Endothelial cell of umbilical vein (primary cell): ENCODE data around the gene ECE2. TPM values are rescaled to one million over a fixed set of nuclear protein-coding genes. Genes with fewer than 3 reads are reported as not detected.

Experiments
- BruUV-seq: library from RNA; stranded (reverse); fragments of 400-500 nt; replicated peaks from 2 replicates; lab custom pipeline; 2021; lab: Mats Ljungman, UMichigan
- CTCF ChIA-PET: fragments of 300-600, 350-600 bp; sonication (Branson Sonifier 250); formaldehyde crosslinking; loops from one replicate; lab custom pipeline; 2021; ENCODE audit warnings: antibody characterized with exemption, inconsistent platforms; lab: Charles Lee
- POLR2A ChIA-PET: fragments of 300-600, 350-600 bp; sonication (Branson Sonifier 250); formaldehyde crosslinking; loops from one replicate; lab custom pipeline; 2021; ENCODE audit warnings: antibody characterized with exemption, inconsistent platforms; lab: Charles Lee
- DNase-seq: peaks from one replicate; pipeline ENCODE4 v3.0.0-alpha.2; 2011; ENCODE audit warnings: low read depth, low spot score
- FAIRE-seq: peaks from 2 replicates; lab custom pipeline; 2011; peaks lifted over from hg19 to GRCh38; lab: Jason Lieb, UNC
- H2AFZ ChIP-seq: 2 replicates; pipeline ENCODE4 v1.6.0; 2012; ENCODE audit warnings: low read depth, low read length, control low read depth, inconsistent platforms
- H3K27ac ChIP-seq: 2 replicates; pipeline ENCODE4 v1.5.1; 2011; ENCODE audit warnings: low read depth, mild to moderate bottlenecking, control low read depth, low read length, moderate library complexity; ENCODE audit not compliant: insufficient read depth
- H3K27me3 ChIP-seq, 2 experiments: 2 replicates each; pipeline versions ENCODE4 v1.6.0 to v1.6.1; 2011; ENCODE audit warnings: low read length in 2 of 2, mixed read lengths in 1 of 2; ENCODE audit not compliant: control insufficient read depth in 2 of 2, insufficient read depth in 2 of 2
- H3K36me3 ChIP-seq, 2 experiments: 2 replicates in 1 of 2; 3 replicates in 1 of 2; pipeline ENCODE4 v1.5.1; 2011; ENCODE audit warnings: low read length in 2 of 2, mild to moderate bottlenecking in 1 of 2, moderate library complexity in 1 of 2; ENCODE audit not compliant: control insufficient read depth in 2 of 2, insufficient read depth in 2 of 2; ENCODE audit errors: extremely low read depth in 1 of 2
- H3K4me1 ChIP-seq: 3 replicates; pipeline ENCODE4 v1.5.1; 2011; ENCODE audit warnings: mild to moderate bottlenecking, low read length; ENCODE audit not compliant: control insufficient read depth, insufficient read depth; ENCODE audit errors: extremely low read depth
- H3K4me2 ChIP-seq: 2 replicates; pipeline ENCODE4 v1.6.1; 2011; ENCODE audit warnings: low read length, control low read depth, mixed read lengths; ENCODE audit not compliant: insufficient read depth
- H3K4me3 ChIP-seq, 3 experiments: fragments of 200-600 bp in 1 of 3; sonication (generic), shearing (Covaris generic) in 1 of 3; replicated peaks in 1 of 3; 2 replicates each; pipeline ENCODE4 v1.5.1; 2011 to 2016; ENCODE audit warnings: control low read depth in 3 of 3, low read length in 3 of 3, mild to moderate bottlenecking in 2 of 3, inconsistent platforms in 1 of 3, low read depth in 1 of 3, moderate library complexity in 1 of 3; ENCODE audit not compliant: insufficient read depth in 1 of 3
- H3K79me2 ChIP-seq: 2 replicates; pipeline ENCODE4 v1.6.0; 2012; ENCODE audit warnings: low read length, inconsistent platforms; ENCODE audit not compliant: control insufficient read depth, insufficient read depth
- H3K9ac ChIP-seq: replicated peaks from 2 replicates; pipeline ENCODE3; 2011; ENCODE audit warnings: low read length, control low read depth; ENCODE audit not compliant: insufficient read depth; ENCODE audit errors: extremely low read depth
- H3K9me1 ChIP-seq: replicated peaks from 3 replicates; pipeline ENCODE4 v1.6.0; 2011; ENCODE audit warnings: mild to moderate bottlenecking, low read length; ENCODE audit not compliant: control insufficient read depth, insufficient read depth; ENCODE audit errors: extremely low read depth
- H3K9me3 ChIP-seq: replicated peaks from 2 replicates; pipeline ENCODE4 v1.5.1; 2012; ENCODE audit warnings: low read length, inconsistent platforms; ENCODE audit not compliant: control insufficient read depth, insufficient read depth
- H4K20me1 ChIP-seq: replicated peaks from 2 replicates; pipeline ENCODE3; 2011; ENCODE audit warnings: mild to moderate bottlenecking, low read length; ENCODE audit not compliant: control insufficient read depth, insufficient read depth; ENCODE audit errors: extremely low read depth
- EZH2 ChIP-seq: IDR thresholded peaks from 2 replicates; pipeline ENCODE4 v1.6.1; 2012; ENCODE audit warnings: borderline replicate concordance, low read depth, mild to moderate bottlenecking, moderate library complexity, low read length, inconsistent platforms; ENCODE audit not compliant: severe bottlenecking
- FOS ChIP-seq: IDR thresholded peaks from 2 replicates; pipeline ENCODE4 v1.6.1; 2011; ENCODE audit warnings: mild to moderate bottlenecking, low read length, moderate library complexity, borderline replicate concordance; ENCODE audit not compliant: insufficient read depth
- GATA2 ChIP-seq: IDR thresholded peaks from 2 replicates; pipeline ENCODE4 v1.7.0; 2011; ENCODE audit warnings: low read depth, mild to moderate bottlenecking, moderate library complexity, mixed read lengths, low read length; ENCODE audit not compliant: insufficient read length, insufficient read depth
- JUN ChIP-seq: IDR thresholded peaks from 2 replicates; pipeline ENCODE4 v1.6.1; 2011; ENCODE audit warnings: borderline replicate concordance, low read depth; ENCODE audit not compliant: insufficient read length, insufficient read depth
- MAX ChIP-seq: IDR thresholded peaks from 2 replicates; pipeline ENCODE4 v1.6.1; 2011; ENCODE audit not compliant: insufficient read depth, insufficient read length
- MYC ChIP-seq: IDR thresholded peaks from one replicate; pipeline ENCODE4 v1.6.1; 2011; ENCODE audit warnings: mild to moderate bottlenecking, low read depth, low read length
- POLR2A ChIP-seq: IDR thresholded peaks from 2 replicates; pipeline ENCODE4 v1.6.1; 2012; ENCODE audit warnings: low read depth, mild to moderate bottlenecking, control low read depth, low read length
- POLR2AphosphoS5 ChIP-seq: IDR thresholded peaks from 2 replicates; pipeline ENCODE4 v1.6.1; 2012; ENCODE audit warnings: low read depth, mild to moderate bottlenecking, control low read depth, low read length, moderate library complexity; ENCODE audit not compliant: insufficient read depth
- dilution Hi-C: fragments of 300-500 bp; cut with MboI; formaldehyde crosslinking; loops from one replicate; pipeline ENCODE4 v1.15.0; 2019; ENCODE audit warnings: low sequenced_read_pairs; ENCODE audit not compliant: extremely low pct_ligation_motif_present
- intact Hi-C: fragments of 100-400 bp; cut with micrococcal nuclease; formaldehyde crosslinking; loops from one replicate; pipeline ENCODE4 v1.10.0; 2022
- polyA plus RNA-seq, 4 experiments: library from polyadenylated mRNA; depleted of rRNA in 3 of 4; stranded (reverse) in 3 of 4; unstranded in 1 of 4; fragments of >200 nt; gene quantifications; 2 replicates each; pipeline versions ENCODE4 v1.2.1 to v1.2.3, GENCODE V29; 2011 to 2012; ENCODE audit warnings: missing spikeins in 1 of 4
- total RNA-seq: library from RNA; stranded (reverse); gene quantifications from 2 replicates; pipeline ENCODE4 v1.2.3, GENCODE V29; 2021
- TF ChIP-seq, protein P1 (sequence below), 2 donors: IDR thresholded peaks; 1 replicate in 1 of 2; 2 replicates in 1 of 2; pipeline ENCODE4 v1.5.1; 2011; ENCODE audit warnings: low read length in 2 of 2, mild to moderate bottlenecking in 2 of 2, moderate library complexity in 2 of 2, control low read depth in 1 of 2, inconsistent platforms in 1 of 2, low read depth in 1 of 2; ENCODE audit not compliant: insufficient read depth in 1 of 2; ENCODE audit errors: extremely low read depth in 1 of 2

Gene ECE2
- total and polyA plus RNA-seq, 2 donors (not counting 3 experiments of a cell fraction or from before 2014, with no cell fraction given), result not detected

DNA sequence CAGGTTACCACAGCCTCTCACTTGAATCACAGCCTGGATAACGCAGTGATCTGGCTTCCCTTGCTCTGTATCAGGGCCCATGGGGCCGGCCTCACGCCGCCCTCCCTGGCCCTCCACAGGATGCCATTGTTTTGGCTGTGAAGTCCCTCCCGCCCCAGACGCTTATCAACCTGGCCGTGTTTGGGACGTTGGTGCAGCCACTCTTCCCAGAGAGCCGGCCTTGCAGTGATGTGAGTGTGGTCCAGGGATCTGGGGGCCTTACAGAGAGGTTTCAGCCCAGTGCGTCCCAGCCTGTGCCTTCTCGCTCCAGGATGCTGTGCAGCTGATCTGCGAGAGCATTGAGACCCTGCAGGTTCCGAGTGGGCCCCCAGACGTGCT is 39.8 kb upstream of the ECE2 start:
- Histone ChIP-seq H2AFZ (no peak overlapping the region), H4K20me1 (no peaks in the 10 kb centered on the region), H3K9ac (no peak overlapping the region), H3K27ac (no peak overlapping the region), H3K9me3 (no peaks in the 10 kb centered on the region), H3K27me3 (peaks cover 18 to 19% of the 10 kb centered on the region in 2 experiments), H3K79me2 (no peaks in the 10 kb centered on the region), H3K36me3 (no peaks in the 10 kb centered on the region), H3K4me1 (no peaks in the 10 kb centered on the region), H3K4me3 (no peak overlapping the region), H3K4me2 (no peak overlapping the region), H3K9me1 (no peaks in the 10 kb centered on the region)
- intact Hi-C loops, result no loop called here
- no peak for DNase-seq
- TF ChIP-seq GATA2 (no peak), EZH2 (no peak), JUN (no peak), POLR2AphosphoS5 (no peak)
- TF ChIP-seq, protein P1, sequence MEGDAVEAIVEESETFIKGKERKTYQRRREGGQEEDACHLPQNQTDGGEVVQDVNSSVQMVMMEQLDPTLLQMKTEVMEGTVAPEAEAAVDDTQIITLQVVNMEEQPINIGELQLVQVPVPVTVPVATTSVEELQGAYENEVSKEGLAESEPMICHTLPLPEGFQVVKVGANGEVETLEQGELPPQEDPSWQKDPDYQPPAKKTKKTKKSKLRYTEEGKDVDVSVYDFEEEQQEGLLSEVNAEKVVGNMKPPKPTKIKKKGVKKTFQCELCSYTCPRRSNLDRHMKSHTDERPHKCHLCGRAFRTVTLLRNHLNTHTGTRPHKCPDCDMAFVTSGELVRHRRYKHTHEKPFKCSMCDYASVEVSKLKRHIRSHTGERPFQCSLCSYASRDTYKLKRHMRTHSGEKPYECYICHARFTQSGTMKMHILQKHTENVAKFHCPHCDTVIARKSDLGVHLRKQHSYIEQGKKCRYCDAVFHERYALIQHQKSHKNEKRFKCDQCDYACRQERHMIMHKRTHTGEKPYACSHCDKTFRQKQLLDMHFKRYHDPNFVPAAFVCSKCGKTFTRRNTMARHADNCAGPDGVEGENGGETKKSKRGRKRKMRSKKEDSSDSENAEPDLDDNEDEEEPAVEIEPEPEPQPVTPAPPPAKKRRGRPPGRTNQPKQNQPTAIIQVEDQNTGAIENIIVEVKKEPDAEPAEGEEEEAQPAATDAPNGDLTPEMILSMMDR (IDR thresholded peaks at IDR 0.05; ENCODE audit: extremely low read depth in 1 of 2, insufficient read depth in 1 of 2, low read depth in 1 of 2, low read length in 2 of 2), result no peak
- no peak for FAIRE-seq
- no TSS peak for BruUV-seq
- ChIA-PET CTCF (interaction anchor here (8.1 kb wide), 1 partner anchor 9 kb away, joined by 98 read pairs; the partner anchor contains the start of gene VWA5B2), POLR2A (no interaction called here)
- dilution Hi-C loops, result no loop called here

GRCh38 chr3:184236636-184237035 is 39.2 kb upstream of the ECE2 start:
- intact Hi-C loops (no loop called here), dilution Hi-C loops (no loop called here)
- POLR2A ChIA-PET, result no interaction called here
- no peak for DNase-seq
- Histone ChIP-seq H2AFZ (no peak overlapping the region), H3K27me3 (peaks cover 12 to 13% of the 10 kb centered on the region in 2 experiments), H3K9ac (no peak overlapping the region), H3K9me3 (no peaks in the 10 kb centered on the region), H3K79me2 (no peaks in the 10 kb centered on the region), H3K9me1 (no peaks in the 10 kb centered on the region), H3K4me2 (no peak overlapping the region), H3K36me3 (no peaks in the 10 kb centered on the region), H3K27ac (no peak overlapping the region), H4K20me1 (no peaks in the 10 kb centered on the region), H3K4me1 (no peaks in the 10 kb centered on the region), H3K4me3 (no peak overlapping the region)
- no TSS peak for BruUV-seq
- FAIRE-seq, result no peak
- CTCF ChIA-PET, result interaction anchor here (5.9 to 8.1 kb wide), 2 partner anchors 9 to 339 kb away, joined by 54 to 98 read pairs; partner anchors contain the start of gene VWA5B2
- no peak for TF ChIP-seq MYC
- TF ChIP-seq EZH2, result no peak
- TF ChIP-seq JUN, result no peak
- no peak for TF ChIP-seq FOS
- TF ChIP-seq POLR2A, result no peak
- TF ChIP-seq MAX, result no peak
- TF ChIP-seq POLR2AphosphoS5, result no peak
- TF ChIP-seq, protein P1 (IDR thresholded peaks at IDR 0.05; ENCODE audit: extremely low read depth in 1 of 2, insufficient read depth in 1 of 2, low read depth in 1 of 2, low read length in 2 of 2), result no peak
- TF ChIP-seq GATA2, result no peak
